ENCODE results near the gene CPT1B. TPM values are rescaled to one million over a fixed set of nuclear protein-coding genes. Genes with fewer than 3 reads are reported as not detected.

CPT1B gene
- total RNA-seq, 2 experiments from 2014 or later, result 42.9 to 43.7 TPM

DNA sequence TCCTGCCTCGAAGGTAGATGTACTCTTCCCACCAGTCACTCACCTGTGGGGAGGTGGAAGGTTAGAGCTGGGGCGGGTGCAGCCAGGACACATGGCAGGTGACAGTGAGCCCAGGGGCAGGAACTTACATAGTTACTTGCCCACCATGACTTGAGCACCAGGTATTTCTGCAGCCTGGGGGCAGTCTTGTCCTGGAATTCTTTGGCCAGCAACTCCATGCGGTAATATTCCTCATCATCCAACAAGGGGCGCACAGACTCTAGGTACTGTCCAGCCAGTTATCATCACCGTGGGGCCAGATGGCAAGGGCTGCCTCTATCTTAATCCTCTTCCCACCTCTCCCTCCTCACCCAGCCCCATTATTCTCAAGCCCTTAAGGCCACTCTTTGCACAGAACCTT, 2.2 kb downstream of the CPT1B start:
- CTCF ChIA-PET, result interaction anchor here (1.3 to 3.6 kb wide), 3 partner anchors 10 to 115 kb away, joined by 3 to 18 read pairs (median 11); partner anchors contain the start of gene SYCE3
- TF ChIP-seq, protein P1, sequence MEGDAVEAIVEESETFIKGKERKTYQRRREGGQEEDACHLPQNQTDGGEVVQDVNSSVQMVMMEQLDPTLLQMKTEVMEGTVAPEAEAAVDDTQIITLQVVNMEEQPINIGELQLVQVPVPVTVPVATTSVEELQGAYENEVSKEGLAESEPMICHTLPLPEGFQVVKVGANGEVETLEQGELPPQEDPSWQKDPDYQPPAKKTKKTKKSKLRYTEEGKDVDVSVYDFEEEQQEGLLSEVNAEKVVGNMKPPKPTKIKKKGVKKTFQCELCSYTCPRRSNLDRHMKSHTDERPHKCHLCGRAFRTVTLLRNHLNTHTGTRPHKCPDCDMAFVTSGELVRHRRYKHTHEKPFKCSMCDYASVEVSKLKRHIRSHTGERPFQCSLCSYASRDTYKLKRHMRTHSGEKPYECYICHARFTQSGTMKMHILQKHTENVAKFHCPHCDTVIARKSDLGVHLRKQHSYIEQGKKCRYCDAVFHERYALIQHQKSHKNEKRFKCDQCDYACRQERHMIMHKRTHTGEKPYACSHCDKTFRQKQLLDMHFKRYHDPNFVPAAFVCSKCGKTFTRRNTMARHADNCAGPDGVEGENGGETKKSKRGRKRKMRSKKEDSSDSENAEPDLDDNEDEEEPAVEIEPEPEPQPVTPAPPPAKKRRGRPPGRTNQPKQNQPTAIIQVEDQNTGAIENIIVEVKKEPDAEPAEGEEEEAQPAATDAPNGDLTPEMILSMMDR (IDR thresholded peaks at IDR 0.05), result no peak
- Mint-ChIP-seq H3K4me3 (no peak overlapping the region), H3K4me1 (ENCODE audit: low read depth) (peaks cover 9% of the 10 kb centered on the region), H3K27ac (no peak overlapping the region), H3K9me3 (no peaks in the 10 kb centered on the region), H3K36me3 (ENCODE audit: low read depth) (peaks cover 23% of the 10 kb centered on the region), H3K27me3 (no peaks in the 10 kb centered on the region)
- ATAC-seq (no peak), DNase-seq (no peak)
- POLR2A ChIA-PET, result interaction anchor here (0.8 to 1.9 kb wide), 5 partner anchors 13 to 50 kb away, joined by 3 to 6 read pairs (median 5); partner anchors contain the start of genes KLHDC7B, SCO2 and SYCE3
- intact Hi-C loops (cut with micrococcal nuclease), result no loop called here

DNA sequence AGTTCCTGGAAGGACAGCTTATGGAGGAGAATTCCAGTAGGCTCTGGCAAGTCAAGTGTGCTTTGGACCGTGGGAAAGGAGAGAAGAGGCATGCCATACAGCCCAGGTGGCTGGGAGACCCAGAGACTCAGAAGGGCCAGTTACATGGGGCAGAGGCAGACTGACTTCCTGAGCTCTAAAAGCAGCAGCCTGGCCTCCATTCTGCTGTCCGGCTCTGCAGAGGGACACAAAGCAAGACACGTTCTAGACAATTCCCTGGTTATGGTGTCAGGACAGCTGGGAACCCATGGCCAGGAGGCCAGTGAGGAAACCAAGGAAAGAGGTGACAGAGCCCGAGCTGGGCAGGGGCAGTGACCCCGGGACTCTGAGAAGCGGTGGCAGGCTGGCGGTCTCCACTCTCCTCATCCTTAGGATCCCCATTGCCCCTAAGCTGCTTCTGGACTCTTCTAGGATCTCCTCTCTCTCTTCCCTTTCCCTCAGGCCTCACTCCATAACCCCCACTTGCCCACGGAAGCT, 2.7 kb downstream of the CPT1B start:
- H3K27me3 Mint-ChIP-seq, result no peaks in the 10 kb centered on the region
- POLR2A ChIA-PET, result interaction anchor here (0.8 to 1.9 kb wide), 8 partner anchors 9 to 50 kb away, joined by 3 to 6 read pairs (median 3); partner anchors contain the start of genes KLHDC7B, SCO2 and SYCE3
- CTCF ChIA-PET, result interaction anchor here (0.6 to 3.6 kb wide), 5 partner anchors 10 to 232 kb away, joined by 3 to 18 read pairs (median 4); partner anchors contain the start of genes PPP6R2, SCO2 and SYCE3
- no peaks in the 10 kb centered on the region for H3K9me3 Mint-ChIP-seq
- peaks cover 9% of the 10 kb centered on the region for H3K4me1 Mint-ChIP-seq (ENCODE audit: low read depth)
- no peak for ATAC-seq
- no peak for DNase-seq
- intact Hi-C loops (cut with micrococcal nuclease), result no loop called here
- no peak overlapping the region for H3K4me3 Mint-ChIP-seq
- H3K27ac Mint-ChIP-seq, result no peak overlapping the region
- peaks cover 26% of the 10 kb centered on the region for H3K36me3 Mint-ChIP-seq (ENCODE audit: low read depth)
- TF ChIP-seq, protein P1 (IDR thresholded peaks at IDR 0.05), result no peak

- TF ChIP-seq, protein P1 (IDR thresholded peaks at IDR 0.05), result no peak
- DNase-seq (no peak), ATAC-seq (no peak)
- H3K27me3 Mint-ChIP-seq, result no peaks in the 10 kb centered on the region
- peaks cover 17% of the 10 kb centered on the region for H3K36me3 Mint-ChIP-seq (ENCODE audit: low read depth)
- H3K4me3 Mint-ChIP-seq, result no peak overlapping the region
- ChIA-PET CTCF (interaction anchor here (1.3 to 3.6 kb wide), 3 partner anchors 8 to 49 kb away, joined by 4 to 18 read pairs (median 11); partner anchors contain the start of genes SCO2 and SYCE3), POLR2A (interaction anchor here (0.9 to 1.6 kb wide), 3 partner anchors 8 to 11 kb away, joined by 3 to 4 read pairs (median 3); partner anchors contain the start of gene SYCE3)
- no peak overlapping the region for H3K27ac Mint-ChIP-seq
- H3K9me3 Mint-ChIP-seq, result no peaks in the 10 kb centered on the region
- peaks cover under 1% of the 10 kb centered on the region for H3K4me1 Mint-ChIP-seq (ENCODE audit: low read depth)
- intact Hi-C loops (cut with micrococcal nuclease), result no loop called here
Measured at GRCh38 chr22:50574383-50574755, 3.9 kb downstream of the CPT1B start.

- intact Hi-C loops (cut with micrococcal nuclease), result no loop called here
- H3K4me1 Mint-ChIP-seq (ENCODE audit: low read depth), result no peaks in the 10 kb centered on the region
- ATAC-seq (no peak), DNase-seq (no peak)
- no peak overlapping the region for H3K27ac Mint-ChIP-seq
- ChIA-PET CTCF (interaction anchor here (2.1 to 3.6 kb wide), 2 partner anchors 8 to 10 kb away, joined by 11 to 18 read pairs; partner anchors contain the start of gene SYCE3), POLR2A (interaction anchor here (0.9 to 1.8 kb wide), 5 partner anchors 8 to 34 kb away, joined by 3 to 8 read pairs (median 4); partner anchors contain the start of genes CHKB and SYCE3)
- peaks cover 17% of the 10 kb centered on the region for H3K36me3 Mint-ChIP-seq (ENCODE audit: low read depth)
- no peaks in the 10 kb centered on the region for H3K27me3 Mint-ChIP-seq
- H3K4me3 Mint-ChIP-seq, result no peak overlapping the region
- no peaks in the 10 kb centered on the region for H3K9me3 Mint-ChIP-seq
- TF ChIP-seq, protein P1 (IDR thresholded peaks at IDR 0.05), result no peak
Measured at GRCh38 chr22:50573491-50574382, 4.5 kb downstream of the CPT1B start.

Data from activated CD8-positive, alpha-beta T cell treated with anti-CD3 and anti-CD28 coated beads for 36 hours (primary cell).